Skeletal muscle cell (primary cell): ENCODE results near the gene MIB1.

ENCODE experiments used
- DNase-seq: peaks from one replicate; pipeline ENCODE4 v3.0.0-alpha.2; 2010; ENCODE audit warnings: low read depth
- H3K4me3 ChIP-seq: 2 replicates; pipeline ENCODE4 v1.5.1; 2011; ENCODE audit warnings: low read depth, mild to moderate bottlenecking, control low read depth, low read length, moderate library complexity

The MIB1 gene

GRCh38 chr18:21855432-21855831 lies 114.8 kb downstream of the MIB1 start:
- DNase-seq: no peak

GRCh38 chr18:21857871-21858270 lies 117.3 kb downstream of the MIB1 start:
- DNase-seq: no peak
- no peak overlapping the region for H3K4me3 ChIP-seq

More at GRCh38 chr18:21855432-21855831, 114.8 kb downstream of the MIB1 start:
- no peak overlapping the region for H3K4me3 ChIP-seq

GRCh38 chr18:21858544-21858943 lies 118.0 kb downstream of the MIB1 start:
- no peak for DNase-seq
- no peak overlapping the region for H3K4me3 ChIP-seq

GRCh38 chr18:21864386-21864785 lies 123.8 kb downstream of the MIB1 start:
- DNase-seq: no peak
- no peak overlapping the region for H3K4me3 ChIP-seq

- DNase-seq: no peak
Observed at GRCh38 chr18:21865043-21865442, 124.5 kb downstream of the MIB1 start.

GRCh38 chr18:21868770-21869169 lies 128.2 kb downstream of the MIB1 start:
- no peak overlapping the region for H3K4me3 ChIP-seq
- no peak for DNase-seq

More at GRCh38 chr18:21865043-21865442, 124.5 kb downstream of the MIB1 start:
- no peak overlapping the region for H3K4me3 ChIP-seq

- DNase-seq: no peak
- no peak overlapping the region for H3K4me3 ChIP-seq
Observed at GRCh38 chr18:21889570-21889969, 149.0 kb downstream of the MIB1 start.

GRCh38 chr18:21894619-21895367 lies 154.2 kb downstream of the MIB1 start:
- DNase-seq: peak; percentile 5
- no peak overlapping the region for H3K4me3 ChIP-seq

GRCh38 chr18:21896732-21897336 lies 156.2 kb downstream of the MIB1 start:
- no peak overlapping the region for H3K4me3 ChIP-seq

GRCh38 chr18:21897811-21898210 lies 157.2 kb downstream of the MIB1 start:
- no peak for DNase-seq
- H3K4me3 ChIP-seq: no peak overlapping the region

More at GRCh38 chr18:21896732-21897336, 156.2 kb downstream of the MIB1 start:
- DNase-seq: no peak

GRCh38 chr18:21900605-21901352 lies 160.2 kb downstream of the MIB1 start:
- DNase-seq: no peak
- no peak overlapping the region for H3K4me3 ChIP-seq

- DNase-seq: no peak
- no peak overlapping the region for H3K4me3 ChIP-seq
Observed at GRCh38 chr18:21901423-21901945, 160.9 kb downstream of the MIB1 start.

- no peak overlapping the region for H3K4me3 ChIP-seq
- no peak for DNase-seq
Observed at GRCh38 chr18:21903709-21904108, 163.1 kb downstream of the MIB1 start.

- DNase-seq: no peak
- no peak overlapping the region for H3K4me3 ChIP-seq
Observed at GRCh38 chr18:21904856-21905255, 164.3 kb downstream of the MIB1 start.

- no peak overlapping the region for H3K4me3 ChIP-seq
- no peak for DNase-seq
Observed at GRCh38 chr18:21907451-21907850, 166.9 kb downstream of the MIB1 start.

GRCh38 chr18:21908711-21909110 lies 168.1 kb downstream of the MIB1 start:
- no peak overlapping the region for H3K4me3 ChIP-seq
- DNase-seq: no peak

- DNase-seq: no peak
- no peak overlapping the region for H3K4me3 ChIP-seq
Observed at GRCh38 chr18:21910906-21911305, 170.3 kb downstream of the MIB1 start.

GRCh38 chr18:21911551-21911950 lies 171.0 kb downstream of the MIB1 start:
- no peak for DNase-seq
- no peak overlapping the region for H3K4me3 ChIP-seq

GRCh38 chr18:21912339-21913239 lies 172.0 kb downstream of the MIB1 start:
- no peak for DNase-seq

More at GRCh38 chr18:21912339-21913239, 172.0 kb downstream of the MIB1 start:
- H3K4me3 ChIP-seq: no peak overlapping the region
